Activated T-helper 1 cell treated with anti-CD3 and anti-CD28 coated beads, Interleukin-12 subunit alpha, Interleukin-12 subunit beta, Interleukin-2, Interleukin-4 antibody, amounts not matched to agents 30 ng/mL and 10 ng/mL and 1 ng/mL, durations not matched to agents 14 hours and 24 hours and 36 hours (primary cell): Measurements from ENCODE around the gene FRS3. TPM values are rescaled to one million over a fixed set of nuclear protein-coding genes. Genes with fewer than 3 reads are reported as not detected.

Experiments
- DNase-seq: peaks from one replicate; pipeline ENCODE4 v3.0.0; 2021; ENCODE audit warnings: low spot score
- H3K27ac Mint-ChIP-seq: one replicate; pipeline ENCODE4 v1.8.0; 2021; ENCODE audit warnings: mild to moderate bottlenecking, mixed read lengths
- H3K27me3 Mint-ChIP-seq: one replicate; pipeline ENCODE4 v1.8.0; 2022; ENCODE audit warnings: mild to moderate bottlenecking, moderate library complexity, mixed read lengths; ENCODE audit not compliant: insufficient read depth
- H3K36me3 Mint-ChIP-seq: one replicate; pipeline ENCODE4 v1.8.0; 2021; ENCODE audit warnings: low read depth, mixed read lengths
- H3K4me1 Mint-ChIP-seq: one replicate; pipeline ENCODE4 v1.8.0; 2021; ENCODE audit warnings: low read depth, mixed read lengths
- H3K4me3 Mint-ChIP-seq: one replicate; pipeline ENCODE4 v1.8.0; 2021; ENCODE audit warnings: mild to moderate bottlenecking, moderate library complexity, mixed read lengths
- H3K9me3 Mint-ChIP-seq: one replicate; pipeline ENCODE4 v1.8.0; 2021; ENCODE audit warnings: mixed read lengths
- intact Hi-C: fragments of 100-400 bp; cut with micrococcal nuclease; formaldehyde crosslinking; loops from one replicate; pipeline ENCODE4 v1.15.1; 2024
- total RNA-seq: library from RNA; stranded (reverse); gene quantifications from 2 replicates; pipeline ENCODE4 v1.2.3, GENCODE V29; 2022

Gene FRS3
- total RNA-seq, 1 donor from 2014 or later: 5.3 TPM

DNA sequence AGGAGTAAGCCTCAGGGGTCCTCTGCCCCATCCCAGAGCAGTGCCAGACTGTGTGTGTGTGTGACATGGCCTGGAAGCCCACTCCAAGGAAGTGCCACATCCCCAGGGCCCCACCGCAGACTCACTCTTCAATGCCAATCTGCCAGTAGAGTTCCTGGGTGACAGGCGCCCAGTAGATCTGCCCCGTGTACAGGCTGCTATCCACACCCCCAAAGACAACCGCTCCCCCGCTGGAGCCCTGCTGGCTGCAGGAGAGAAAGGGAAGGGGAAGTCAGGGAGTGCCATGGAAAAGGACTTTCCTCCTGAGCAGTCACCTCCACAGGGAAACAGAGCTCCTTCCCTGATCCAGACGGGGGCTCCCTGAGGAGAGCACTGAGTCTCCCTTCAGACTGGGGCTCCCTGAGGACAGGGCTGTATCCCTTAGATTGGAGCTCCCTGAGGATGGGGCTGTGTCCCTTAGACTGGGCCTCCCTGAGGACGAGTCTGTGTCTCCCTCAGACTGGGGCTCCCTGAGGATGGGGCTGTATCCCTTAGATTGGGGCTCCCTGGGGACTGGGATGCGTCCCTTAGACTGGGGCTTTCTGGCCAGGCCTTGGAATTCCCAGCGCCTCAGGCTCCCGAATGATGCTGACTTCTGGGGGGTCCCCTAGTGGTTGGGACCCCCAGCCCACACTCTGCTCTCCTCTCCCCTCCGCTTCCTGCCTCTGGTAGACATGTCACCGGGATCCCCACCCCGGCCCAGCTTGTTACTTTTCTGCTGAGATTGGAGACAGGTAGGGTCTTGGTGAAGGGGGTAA lies 39.1 kb downstream of the FRS3 start:
- Mint-ChIP-seq H3K27me3 (peaks cover 1% of the 10 kb centered on the region), H3K36me3 (no peaks in the 10 kb centered on the region), H3K4me3 (no peak overlapping the region), H3K4me1 (peaks cover 4% of the 10 kb centered on the region), H3K9me3 (no peaks in the 10 kb centered on the region), H3K27ac (no peak overlapping the region)
- DNase-seq: no peak
- intact Hi-C loops: no loop called here

GRCh38 chr6:41739041-41739440 lies 40.7 kb downstream of the FRS3 start:
- no peaks in the 10 kb centered on the region for H3K36me3 Mint-ChIP-seq
- H3K27ac Mint-ChIP-seq: no peak overlapping the region
- no peak overlapping the region for H3K4me3 Mint-ChIP-seq
- intact Hi-C loops: loop anchor here (10.0 kb wide), 2 partner anchors 664 to 1896 kb away; partner anchors contain the start of genes MAD2L1BP, NFYA and OARD1
- peaks cover 1% of the 10 kb centered on the region for H3K27me3 Mint-ChIP-seq
- DNase-seq: no peak
- H3K4me1 Mint-ChIP-seq: peaks cover 4% of the 10 kb centered on the region
- no peaks in the 10 kb centered on the region for H3K9me3 Mint-ChIP-seq

DNA sequence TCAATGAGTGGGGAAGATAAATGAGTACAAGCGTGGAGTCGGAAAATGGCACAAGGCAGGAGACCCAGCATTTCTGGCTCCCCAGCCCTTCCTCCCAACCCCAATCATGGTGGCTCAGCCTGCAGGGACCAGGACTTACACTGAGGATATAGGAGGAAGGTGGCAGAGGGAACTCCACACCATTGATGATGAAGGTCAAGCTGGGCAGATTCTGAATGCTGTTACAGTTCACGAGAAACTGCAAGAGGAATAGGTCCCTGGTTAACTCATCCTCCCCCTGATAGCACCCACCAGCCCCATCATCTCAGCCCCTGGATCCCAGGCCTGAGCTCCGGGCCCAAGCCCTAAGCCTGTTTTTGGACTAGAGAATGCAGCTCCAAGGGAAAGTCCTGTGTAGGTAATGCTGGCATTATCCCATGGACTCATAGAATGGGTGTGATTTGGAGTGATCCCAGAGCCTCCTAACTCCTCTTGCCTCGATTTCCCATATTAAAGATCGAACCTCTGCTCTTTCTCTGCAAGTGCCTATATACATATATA lies 42.0 kb downstream of the FRS3 start:
- intact Hi-C loops: loop anchor here (10.0 kb wide), 2 partner anchors 663 to 1897 kb away; partner anchors contain the start of genes MAD2L1BP, NFYA and OARD1
- Mint-ChIP-seq H3K9me3 (no peaks in the 10 kb centered on the region), H3K27me3 (peaks cover 1% of the 10 kb centered on the region), H3K27ac (no peak overlapping the region), H3K4me1 (peaks cover 6% of the 10 kb centered on the region), H3K36me3 (no peaks in the 10 kb centered on the region), H3K4me3 (no peak overlapping the region)
- no peak for DNase-seq

DNA sequence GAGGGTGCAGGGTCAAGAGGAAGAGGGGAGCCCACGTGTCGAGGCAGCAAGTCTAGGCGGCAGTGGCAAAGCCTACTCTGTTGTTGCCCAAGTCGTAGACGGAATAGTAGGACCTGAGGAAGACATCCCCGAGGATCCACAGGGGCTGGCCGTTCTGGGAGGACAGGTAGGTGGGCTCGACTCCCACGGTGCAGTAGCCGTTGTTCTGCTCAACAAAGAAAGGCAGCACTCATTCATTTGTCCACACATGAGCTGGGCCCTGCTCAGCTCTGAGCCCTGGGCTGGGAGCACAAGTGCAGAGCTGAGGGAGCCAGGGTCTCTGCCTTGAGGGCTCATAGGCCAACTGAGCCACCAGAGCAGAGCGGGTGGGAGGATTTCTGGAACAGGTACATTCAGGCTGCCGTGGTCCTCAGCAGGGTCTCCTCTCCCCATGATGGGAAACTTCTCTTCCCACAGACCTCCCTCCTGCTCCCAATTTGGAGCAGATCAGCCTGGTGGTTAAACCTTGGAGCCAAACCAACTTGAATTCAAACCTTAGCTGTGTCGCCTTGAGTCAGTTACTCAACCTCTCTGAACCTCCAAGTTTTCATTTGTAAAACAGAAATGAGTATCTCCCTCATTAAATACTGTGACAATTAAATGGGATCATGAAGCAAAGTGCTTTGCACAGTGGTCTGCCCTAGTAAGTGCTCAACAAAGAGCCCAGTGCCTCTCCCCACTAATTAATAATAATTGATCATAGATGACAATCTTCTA lies 42.7 kb downstream of the FRS3 start:
- Mint-ChIP-seq H3K27ac (no peak overlapping the region), H3K4me3 (no peak overlapping the region), H3K36me3 (no peaks in the 10 kb centered on the region), H3K27me3 (peaks cover 1% of the 10 kb centered on the region), H3K9me3 (no peaks in the 10 kb centered on the region), H3K4me1 (peaks cover 12% of the 10 kb centered on the region)
- intact Hi-C loops: loop anchor here (10.0 kb wide), 2 partner anchors 662 to 1898 kb away; partner anchors contain the start of genes MAD2L1BP, NFYA and OARD1
- no peak for DNase-seq

GRCh38 chr6:41736186-41736733 lies 43.4 kb downstream of the FRS3 start:
- peak overlapping the region; percentile 15 for H3K4me3 Mint-ChIP-seq
- H3K9me3 Mint-ChIP-seq: no peaks in the 10 kb centered on the region
- intact Hi-C loops: loop anchor here (10.0 kb wide), 2 partner anchors 661 to 1899 kb away; partner anchors contain the start of genes MAD2L1BP, NFYA and OARD1
- H3K36me3 Mint-ChIP-seq: no peaks in the 10 kb centered on the region
- no peak overlapping the region for H3K27ac Mint-ChIP-seq
- no peaks in the 10 kb centered on the region for H3K27me3 Mint-ChIP-seq
- no peak for DNase-seq
- H3K4me1 Mint-ChIP-seq: peaks cover 17% of the 10 kb centered on the region

- intact Hi-C loops: loop anchor here (1.0 to 10.0 kb wide), 10 partner anchors 28 to 1899 kb away; partner anchors contain the start of genes BYSL, CCND3, MAD2L1BP and MED20
- no peaks in the 10 kb centered on the region for H3K27me3 Mint-ChIP-seq
- H3K27ac Mint-ChIP-seq: peak within 1 kb of the TSS; percentile 31
- no peaks in the 10 kb centered on the region for H3K36me3 Mint-ChIP-seq
- H3K9me3 Mint-ChIP-seq: no peaks in the 10 kb centered on the region
- H3K4me1 Mint-ChIP-seq: peaks cover 24% of the 10 kb centered on the region
- DNase-seq: peak; percentile 92
- H3K4me3 Mint-ChIP-seq: peak within 1 kb of the TSS; percentile 80
Measured at GRCh38 chr6:41735427-41736185, 44.1 kb downstream of the FRS3 start, which contains the start of gene TFEB. Gene TFEB (minus strand): TSS chr6:41735608. CDS start chr6:41691213, 44,395 bp downstream.

GRCh38 chr6:41734666-41735426 lies 44.9 kb downstream of the FRS3 start:
- Mint-ChIP-seq H3K27me3 (no peaks in the 10 kb centered on the region), H3K9me3 (no peaks in the 10 kb centered on the region), H3K4me1 (peaks cover 31% of the 10 kb centered on the region), H3K4me3 (peak overlapping the region; percentile 72), H3K36me3 (no peaks in the 10 kb centered on the region), H3K27ac (no peak overlapping the region)
- intact Hi-C loops: loop anchor here (1.0 to 10.0 kb wide), 12 partner anchors 28 to 1900 kb away; partner anchors contain the start of genes BYSL, CCND3, FOXP4 and MAD2L1BP
- peak; percentile 67 for DNase-seq

DNA sequence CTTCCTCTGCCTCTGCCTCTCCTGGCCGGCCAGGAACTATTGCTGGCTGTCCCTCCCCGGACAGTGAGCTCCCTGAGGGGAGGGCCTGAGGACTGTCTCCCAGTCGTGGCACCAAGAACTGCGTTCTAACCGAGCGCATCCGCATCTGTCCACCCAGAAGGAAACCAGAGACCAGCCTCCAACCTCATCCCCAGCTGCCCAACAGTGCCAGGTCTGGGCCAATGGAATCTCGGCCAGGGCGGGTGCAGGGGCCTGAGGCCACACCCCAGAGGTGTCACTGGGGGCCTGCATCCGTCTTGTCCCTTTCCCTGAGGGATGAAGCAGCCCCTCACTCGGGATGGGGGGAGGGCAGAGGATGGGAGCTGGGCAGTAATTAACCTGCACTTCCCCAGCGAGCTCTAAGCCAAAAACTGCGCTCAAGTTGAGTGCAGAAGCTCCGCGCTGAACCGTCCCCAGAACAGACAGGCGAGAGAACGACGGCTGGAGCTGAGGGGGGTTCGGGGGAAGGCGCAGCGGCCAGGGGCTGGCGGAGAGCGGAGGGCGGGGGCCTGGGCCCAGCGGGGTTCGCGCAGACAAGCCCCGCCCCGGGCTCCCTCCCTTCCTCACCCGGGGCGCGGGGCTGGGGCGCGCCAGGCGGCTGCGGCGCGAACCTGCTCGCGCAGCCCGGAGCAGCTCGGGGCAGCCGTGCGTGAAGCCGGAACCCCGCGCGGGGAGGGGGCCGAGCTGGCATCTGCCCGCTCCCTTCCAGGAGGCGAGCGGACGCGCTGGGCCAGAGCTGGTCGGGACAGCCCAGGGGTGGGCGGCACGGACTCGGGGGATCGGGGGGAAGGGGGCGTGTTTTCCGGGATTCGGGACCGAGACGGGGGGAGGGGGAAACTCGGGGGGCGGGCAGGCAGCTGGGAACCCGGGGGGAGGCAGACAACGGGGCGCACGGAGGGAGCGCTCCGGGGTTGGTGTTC lies 45.7 kb downstream of the FRS3 start:
- Mint-ChIP-seq H3K4me1 (peaks cover 32% of the 10 kb centered on the region), H3K27ac (peak overlapping the region; percentile 71), H3K9me3 (no peaks in the 10 kb centered on the region), H3K36me3 (no peaks in the 10 kb centered on the region), H3K27me3 (no peaks in the 10 kb centered on the region), H3K4me3 (peak overlapping the region; percentile 84)
- intact Hi-C loops: loop anchor here (1.0 to 10.0 kb wide), 4 partner anchors 161 to 1901 kb away; partner anchors contain the start of genes FOXP4, MAD2L1BP, NFYA and OARD1
- DNase-seq: peak; percentile 65

DNA sequence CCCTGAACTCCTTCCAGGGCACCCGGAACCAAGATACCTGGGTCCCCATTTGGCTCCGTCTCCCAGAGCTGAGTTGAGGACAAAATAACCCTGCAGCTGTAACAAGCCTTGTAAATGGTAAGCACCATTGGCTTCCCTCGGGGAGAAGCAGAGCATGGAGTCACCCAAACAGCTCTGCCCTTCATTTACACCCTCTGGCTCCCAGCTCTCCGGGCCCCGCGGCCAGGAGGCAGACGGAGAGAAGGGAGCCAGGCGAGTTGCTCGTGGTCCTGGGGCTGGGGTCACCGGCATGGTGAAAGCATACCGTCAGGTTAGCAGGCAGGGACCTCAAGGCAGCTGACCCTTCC lies 46.4 kb downstream of the FRS3 start:
- no peak for DNase-seq
- H3K27me3 Mint-ChIP-seq: no peaks in the 10 kb centered on the region
- intact Hi-C loops: loop anchor here (5.0 to 10.0 kb wide), 3 partner anchors 186 to 1901 kb away; partner anchors contain the start of genes FOXP4, MAD2L1BP, NFYA and OARD1
- no peaks in the 10 kb centered on the region for H3K36me3 Mint-ChIP-seq
- peaks cover 32% of the 10 kb centered on the region for H3K4me1 Mint-ChIP-seq
- peak overlapping the region; percentile 84 for H3K4me3 Mint-ChIP-seq
- H3K9me3 Mint-ChIP-seq: no peaks in the 10 kb centered on the region
- H3K27ac Mint-ChIP-seq: peak overlapping the region; percentile 23

GRCh38 chr6:41732591-41733359 lies 46.9 kb downstream of the FRS3 start:
- Mint-ChIP-seq H3K9me3 (no peaks in the 10 kb centered on the region), H3K27me3 (no peaks in the 10 kb centered on the region), H3K4me1 (peaks cover 32% of the 10 kb centered on the region), H3K4me3 (peak overlapping the region; percentile 84), H3K36me3 (no peaks in the 10 kb centered on the region), H3K27ac (peak overlapping the region; percentile 37)
- peak; percentile 64 for DNase-seq
- intact Hi-C loops: loop anchor here (5.0 to 10.0 kb wide), 3 partner anchors 185 to 1902 kb away; partner anchors contain the start of genes FOXP4, MAD2L1BP, NFYA and OARD1
